HEK293 (cell line): Measurements from ENCODE around the gene LCA5L.

Experiments
- BCL11B ChIP-seq: fragments of 450-650 bp; formaldehyde crosslinking; IDR thresholded peaks from 2 replicates; pipeline ENCODE4 v1.5.1; 2016; ENCODE audit warnings: low read depth, missing biosample characterization, missing genetic modification characterization
- GFI1B ChIP-seq: fragments of 450-650 bp; formaldehyde crosslinking; IDR thresholded peaks from 2 replicates; pipeline ENCODE4 v1.5.1; 2016; ENCODE audit warnings: missing biosample characterization, missing genetic modification characterization
- GLI4 ChIP-seq: fragments of 450-650 bp; formaldehyde crosslinking; IDR thresholded peaks from 2 replicates; pipeline ENCODE4 v1.5.1; 2016; ENCODE audit warnings: missing biosample characterization, missing genetic modification characterization
- ZNF791 ChIP-seq: fragments of 450-650 bp; formaldehyde crosslinking; IDR thresholded peaks from 2 replicates; pipeline ENCODE4 v1.5.1; 2016; ENCODE audit warnings: missing biosample characterization, missing genetic modification characterization
- TF ChIP-seq, protein P1 (sequence below): fragments of 450-650 bp; formaldehyde crosslinking; IDR thresholded peaks from 2 replicates; pipeline ENCODE4 v1.5.1; 2016; ENCODE audit warnings: missing biosample characterization, missing genetic modification characterization
- TF ChIP-seq, protein P2 (sequence below): fragments of 450-650 bp; formaldehyde crosslinking; IDR thresholded peaks from 2 replicates; pipeline ENCODE4 v1.5.1; 2016; ENCODE audit warnings: missing biosample characterization, missing genetic modification characterization

DNA sequence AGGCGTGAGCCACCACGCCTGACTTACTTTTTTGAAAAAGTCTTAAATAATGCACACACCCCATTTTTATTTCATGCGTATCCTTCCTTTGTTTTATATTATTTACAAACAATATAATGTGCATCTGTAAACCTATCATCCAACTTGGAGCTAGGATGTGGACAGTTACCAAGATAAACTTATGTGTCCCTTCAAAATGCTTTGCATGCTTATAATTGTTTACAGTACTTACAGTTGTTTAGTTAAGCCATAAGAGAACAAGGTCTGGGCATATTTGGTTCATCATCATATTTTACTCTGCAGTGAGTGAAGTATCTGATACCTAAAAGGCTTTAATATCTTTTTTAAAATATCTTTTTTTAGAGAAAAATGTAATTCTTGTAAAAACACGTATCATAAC is 80.6 kb downstream of the LCA5L start:
- no peak for TF ChIP-seq ZNF791 (tag by site-specific recombination)
- TF ChIP-seq, protein P1, sequence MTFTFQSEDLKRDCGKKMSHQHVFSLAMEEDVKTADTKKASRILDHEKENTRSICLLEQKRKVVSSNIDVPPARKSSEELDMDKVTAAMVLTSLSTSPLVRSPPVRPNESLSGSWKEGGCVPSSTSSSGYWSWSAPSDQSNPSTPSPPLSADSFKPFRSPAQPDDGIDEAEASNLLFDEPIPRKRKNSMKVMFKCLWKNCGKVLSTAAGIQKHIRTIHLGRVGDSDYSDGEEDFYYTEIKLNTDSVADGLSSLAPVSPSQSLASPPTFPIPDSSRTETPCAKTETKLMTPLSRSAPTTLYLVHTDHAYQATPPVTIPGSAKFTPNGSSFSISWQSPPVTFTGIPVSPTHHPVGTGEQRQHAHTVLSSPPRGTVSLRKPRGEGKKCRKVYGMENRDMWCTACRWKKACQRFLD (tag by site-specific recombination) = no peak
- TF ChIP-seq, protein P2, sequence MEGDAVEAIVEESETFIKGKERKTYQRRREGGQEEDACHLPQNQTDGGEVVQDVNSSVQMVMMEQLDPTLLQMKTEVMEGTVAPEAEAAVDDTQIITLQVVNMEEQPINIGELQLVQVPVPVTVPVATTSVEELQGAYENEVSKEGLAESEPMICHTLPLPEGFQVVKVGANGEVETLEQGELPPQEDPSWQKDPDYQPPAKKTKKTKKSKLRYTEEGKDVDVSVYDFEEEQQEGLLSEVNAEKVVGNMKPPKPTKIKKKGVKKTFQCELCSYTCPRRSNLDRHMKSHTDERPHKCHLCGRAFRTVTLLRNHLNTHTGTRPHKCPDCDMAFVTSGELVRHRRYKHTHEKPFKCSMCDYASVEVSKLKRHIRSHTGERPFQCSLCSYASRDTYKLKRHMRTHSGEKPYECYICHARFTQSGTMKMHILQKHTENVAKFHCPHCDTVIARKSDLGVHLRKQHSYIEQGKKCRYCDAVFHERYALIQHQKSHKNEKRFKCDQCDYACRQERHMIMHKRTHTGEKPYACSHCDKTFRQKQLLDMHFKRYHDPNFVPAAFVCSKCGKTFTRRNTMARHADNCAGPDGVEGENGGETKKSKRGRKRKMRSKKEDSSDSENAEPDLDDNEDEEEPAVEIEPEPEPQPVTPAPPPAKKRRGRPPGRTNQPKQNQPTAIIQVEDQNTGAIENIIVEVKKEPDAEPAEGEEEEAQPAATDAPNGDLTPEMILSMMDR (tag by site-specific recombination) = no peak
- TF ChIP-seq GFI1B (tag by site-specific recombination) = no peak
- TF ChIP-seq GLI4 (tag by site-specific recombination) = no peak
- no peak for TF ChIP-seq BCL11B
